Osteocyte (in vitro differentiated cells): ENCODE data around the gene DGKG. TPM values are rescaled to one million over a fixed set of nuclear protein-coding genes. Genes with fewer than 3 reads are reported as not detected.

Source experiments
- DNase-seq: peaks from one replicate; pipeline ENCODE4 v3.0.0; 2021; ENCODE audit warnings: mixed read lengths; ENCODE audit not compliant: unreplicated experiment; ENCODE audit errors: extremely low spot score
- H3K27ac Mint-ChIP-seq: one replicate; pipeline ENCODE4 v1.8.0; 2021; ENCODE audit warnings: mild to moderate bottlenecking, mixed read lengths; ENCODE audit not compliant: unreplicated experiment
- H3K27me3 Mint-ChIP-seq: one replicate; pipeline ENCODE4 v1.8.0; 2021; ENCODE audit warnings: mixed read lengths; ENCODE audit not compliant: unreplicated experiment
- H3K36me3 Mint-ChIP-seq: one replicate; pipeline ENCODE4 v1.8.0; 2021; ENCODE audit warnings: mixed read lengths; ENCODE audit not compliant: unreplicated experiment
- H3K4me1 Mint-ChIP-seq: one replicate; pipeline ENCODE4 v1.8.0; 2021; ENCODE audit warnings: mixed read lengths; ENCODE audit not compliant: unreplicated experiment
- H3K4me3 Mint-ChIP-seq: one replicate; pipeline ENCODE4 v1.8.0; 2021; ENCODE audit warnings: mild to moderate bottlenecking, moderate library complexity, mixed read lengths; ENCODE audit not compliant: unreplicated experiment
- H3K9me3 Mint-ChIP-seq: one replicate; pipeline ENCODE4 v1.8.0; 2021; ENCODE audit warnings: mixed read lengths; ENCODE audit not compliant: unreplicated experiment
- total RNA-seq: library from RNA; stranded (reverse); gene quantifications from 2 replicates; pipeline ENCODE4 v1.2.1, GENCODE V29; 2021
- TF ChIP-seq, protein P1 (sequence below): fragments of 200-600 bp; sonication (generic); IDR thresholded peaks from 2 replicates; pipeline ENCODE4 v1.5.0; 2021; ENCODE audit warnings: antibody characterized with exemption, mild to moderate bottlenecking, moderate library complexity

Gene DGKG
- total RNA-seq, 1 donor from 2014 or later, result not detected

DNA sequence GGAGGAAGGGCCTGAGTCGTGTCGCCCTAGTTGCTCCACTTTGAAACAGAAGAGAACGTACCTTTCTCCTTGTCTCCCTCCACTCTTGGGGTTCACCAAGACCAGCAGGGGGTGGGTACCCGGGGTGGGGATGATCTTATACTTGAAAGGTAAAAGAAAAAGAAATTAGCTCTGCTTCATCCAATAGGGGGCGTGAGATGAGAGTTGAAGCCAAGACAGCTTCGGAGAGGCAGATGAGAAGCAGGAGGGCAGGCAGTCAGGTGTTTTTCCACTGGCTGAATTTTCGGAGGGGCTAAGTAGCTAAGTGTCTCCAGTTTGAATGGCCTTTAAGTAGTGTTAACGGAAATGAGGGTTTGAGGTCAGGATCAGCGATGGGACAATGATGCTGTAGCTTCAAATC, 100.4 kb downstream of the DGKG start:
- Mint-ChIP-seq H3K9me3 (no peaks in the 10 kb centered on the region), H3K27me3 (peaks cover 15% of the 10 kb centered on the region), H3K4me1 (peaks cover 8% of the 10 kb centered on the region), H3K4me3 (no peak overlapping the region), H3K36me3 (no peaks in the 10 kb centered on the region), H3K27ac (no peak overlapping the region)
- no peak for DNase-seq
- TF ChIP-seq, protein P1, sequence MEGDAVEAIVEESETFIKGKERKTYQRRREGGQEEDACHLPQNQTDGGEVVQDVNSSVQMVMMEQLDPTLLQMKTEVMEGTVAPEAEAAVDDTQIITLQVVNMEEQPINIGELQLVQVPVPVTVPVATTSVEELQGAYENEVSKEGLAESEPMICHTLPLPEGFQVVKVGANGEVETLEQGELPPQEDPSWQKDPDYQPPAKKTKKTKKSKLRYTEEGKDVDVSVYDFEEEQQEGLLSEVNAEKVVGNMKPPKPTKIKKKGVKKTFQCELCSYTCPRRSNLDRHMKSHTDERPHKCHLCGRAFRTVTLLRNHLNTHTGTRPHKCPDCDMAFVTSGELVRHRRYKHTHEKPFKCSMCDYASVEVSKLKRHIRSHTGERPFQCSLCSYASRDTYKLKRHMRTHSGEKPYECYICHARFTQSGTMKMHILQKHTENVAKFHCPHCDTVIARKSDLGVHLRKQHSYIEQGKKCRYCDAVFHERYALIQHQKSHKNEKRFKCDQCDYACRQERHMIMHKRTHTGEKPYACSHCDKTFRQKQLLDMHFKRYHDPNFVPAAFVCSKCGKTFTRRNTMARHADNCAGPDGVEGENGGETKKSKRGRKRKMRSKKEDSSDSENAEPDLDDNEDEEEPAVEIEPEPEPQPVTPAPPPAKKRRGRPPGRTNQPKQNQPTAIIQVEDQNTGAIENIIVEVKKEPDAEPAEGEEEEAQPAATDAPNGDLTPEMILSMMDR, result peak; percentile 27

DNA sequence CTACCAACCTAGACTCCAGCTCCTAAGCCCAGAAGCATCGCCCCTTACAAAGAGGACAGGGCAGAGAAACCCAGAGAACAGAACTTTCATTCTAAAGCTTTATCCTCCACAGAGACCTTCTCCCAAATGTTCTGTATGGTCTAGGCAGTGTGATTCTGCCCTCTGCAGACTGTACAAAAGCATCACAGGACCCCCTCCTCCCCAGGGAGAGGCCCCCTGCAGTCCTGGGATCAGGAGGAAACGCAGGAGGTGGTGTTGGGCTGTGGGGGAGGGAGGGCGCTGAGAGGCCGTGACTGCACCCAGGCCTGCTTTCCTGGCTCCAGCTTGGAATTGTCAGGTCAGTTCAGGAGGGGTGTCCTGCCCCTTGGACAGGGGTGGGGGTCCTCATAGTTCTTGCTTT, 101.3 kb downstream of the DGKG start:
- H3K4me1 Mint-ChIP-seq, result peaks cover 8% of the 10 kb centered on the region
- H3K4me3 Mint-ChIP-seq, result no peak overlapping the region
- peaks cover 18% of the 10 kb centered on the region for H3K27me3 Mint-ChIP-seq
- no peaks in the 10 kb centered on the region for H3K36me3 Mint-ChIP-seq
- DNase-seq, result no peak
- TF ChIP-seq, protein P1, result no peak
- H3K9me3 Mint-ChIP-seq, result no peaks in the 10 kb centered on the region
- H3K27ac Mint-ChIP-seq, result no peak overlapping the region

DNA sequence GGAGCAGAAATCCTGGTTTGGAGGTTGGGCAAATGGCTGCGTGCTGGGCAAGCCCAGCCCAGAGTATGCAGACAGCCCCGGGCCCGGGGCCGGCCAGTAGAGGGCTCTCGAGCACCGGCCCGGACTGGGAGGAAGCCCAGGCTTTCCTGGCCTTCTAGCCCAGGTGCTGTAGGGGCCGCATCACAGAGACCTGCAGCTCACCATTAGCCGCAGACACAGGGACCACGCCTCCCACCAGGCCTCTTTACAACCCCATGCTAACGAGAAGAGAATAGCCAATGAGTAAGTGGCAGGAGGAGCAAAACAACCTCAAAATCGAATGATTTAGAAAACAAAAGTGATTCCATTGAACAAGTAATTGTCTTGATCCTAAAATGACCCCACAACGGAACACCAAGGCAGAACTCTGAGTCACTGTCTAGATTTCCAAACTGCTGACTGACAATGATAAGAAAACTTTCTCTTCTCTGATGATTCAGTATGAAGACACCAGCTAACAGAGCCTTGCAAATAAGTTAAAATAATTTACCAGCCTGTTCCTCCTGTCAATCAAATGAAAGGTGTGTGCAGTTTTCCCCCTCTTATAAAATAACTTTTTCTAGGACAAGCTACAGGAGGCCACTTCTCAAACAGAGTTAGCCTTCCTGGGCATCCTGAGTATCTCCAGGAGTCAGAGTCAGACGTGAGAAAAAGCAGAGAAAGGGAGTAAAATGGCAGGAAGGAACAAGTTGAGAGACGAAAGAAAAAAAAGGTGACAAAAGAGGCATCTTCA, 102.2 kb downstream of the DGKG start:
- H3K4me3 Mint-ChIP-seq, result no peak overlapping the region

DNA sequence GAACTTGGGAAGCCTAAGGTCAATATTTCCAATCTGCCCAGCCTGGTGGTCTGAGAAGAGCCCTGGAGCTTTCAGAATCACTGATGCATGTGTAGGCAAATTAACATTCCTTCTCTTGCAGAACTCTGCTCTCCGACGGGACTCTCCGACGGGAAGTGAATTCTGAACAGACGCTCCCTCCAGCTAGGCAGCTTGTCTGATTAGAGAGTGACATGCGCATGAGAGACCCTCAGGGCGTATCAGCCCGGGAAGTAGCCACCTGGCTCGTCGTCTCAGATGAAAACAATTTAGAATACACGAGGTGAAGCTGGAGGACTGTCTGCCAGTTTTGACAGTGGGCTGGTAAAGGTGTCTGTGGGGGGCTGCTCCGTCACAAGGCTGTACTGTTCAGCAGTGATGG, 103.1 kb downstream of the DGKG start:
- peaks cover 8% of the 10 kb centered on the region for H3K4me1 Mint-ChIP-seq
- no peak overlapping the region for H3K4me3 Mint-ChIP-seq

More for the DNA sequence above, 102.2 kb downstream of the DGKG start:
- no peaks in the 10 kb centered on the region for H3K36me3 Mint-ChIP-seq
- TF ChIP-seq, protein P1, result peak; percentile 89
- no peaks in the 10 kb centered on the region for H3K9me3 Mint-ChIP-seq
- DNase-seq, result peak; percentile 87
- H3K27ac Mint-ChIP-seq, result no peak overlapping the region
- H3K27me3 Mint-ChIP-seq, result peaks cover 19% of the 10 kb centered on the region
- H3K4me1 Mint-ChIP-seq, result peaks cover 8% of the 10 kb centered on the region

DNA sequence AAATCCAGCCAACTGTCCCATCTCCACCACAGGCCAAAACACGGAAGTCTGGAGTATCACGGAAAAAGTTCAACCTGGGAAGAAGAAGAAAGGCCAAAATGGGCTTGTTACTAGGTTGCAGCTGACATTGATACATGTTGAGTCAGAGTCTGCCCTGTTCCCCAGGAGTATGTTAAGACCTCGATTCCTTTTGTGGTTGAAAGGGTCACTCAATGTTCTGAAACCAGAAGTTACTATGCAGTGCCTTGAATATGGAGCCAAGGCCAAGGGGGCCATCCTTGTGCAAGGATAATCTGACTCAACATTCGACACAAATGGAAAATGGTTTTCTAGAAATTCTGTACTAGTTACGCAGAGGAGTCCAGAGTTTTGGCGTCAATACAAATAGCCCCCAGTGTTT, 104.2 kb downstream of the DGKG start:
- no peak overlapping the region for H3K27ac Mint-ChIP-seq
- TF ChIP-seq, protein P1, result no peak
- H3K27me3 Mint-ChIP-seq, result peaks cover 28% of the 10 kb centered on the region
- DNase-seq, result no peak
- no peaks in the 10 kb centered on the region for H3K9me3 Mint-ChIP-seq
- H3K4me3 Mint-ChIP-seq, result no peak overlapping the region
- H3K36me3 Mint-ChIP-seq, result no peaks in the 10 kb centered on the region
- peaks cover 8% of the 10 kb centered on the region for H3K4me1 Mint-ChIP-seq

More for the DNA sequence above, 103.1 kb downstream of the DGKG start:
- TF ChIP-seq, protein P1, result no peak
- Mint-ChIP-seq H3K27ac (no peak overlapping the region), H3K9me3 (no peaks in the 10 kb centered on the region), H3K36me3 (no peaks in the 10 kb centered on the region), H3K27me3 (peaks cover 24% of the 10 kb centered on the region)
- DNase-seq, result no peak
